Measurements from ENCODE around the gene MRC1.
"Not testable (repeated sequence)": the region's sequence is repeated elsewhere in the genome, so short reads cannot be mapped to it uniquely, and the experiment has no call there.

The MRC1 gene

DNA sequence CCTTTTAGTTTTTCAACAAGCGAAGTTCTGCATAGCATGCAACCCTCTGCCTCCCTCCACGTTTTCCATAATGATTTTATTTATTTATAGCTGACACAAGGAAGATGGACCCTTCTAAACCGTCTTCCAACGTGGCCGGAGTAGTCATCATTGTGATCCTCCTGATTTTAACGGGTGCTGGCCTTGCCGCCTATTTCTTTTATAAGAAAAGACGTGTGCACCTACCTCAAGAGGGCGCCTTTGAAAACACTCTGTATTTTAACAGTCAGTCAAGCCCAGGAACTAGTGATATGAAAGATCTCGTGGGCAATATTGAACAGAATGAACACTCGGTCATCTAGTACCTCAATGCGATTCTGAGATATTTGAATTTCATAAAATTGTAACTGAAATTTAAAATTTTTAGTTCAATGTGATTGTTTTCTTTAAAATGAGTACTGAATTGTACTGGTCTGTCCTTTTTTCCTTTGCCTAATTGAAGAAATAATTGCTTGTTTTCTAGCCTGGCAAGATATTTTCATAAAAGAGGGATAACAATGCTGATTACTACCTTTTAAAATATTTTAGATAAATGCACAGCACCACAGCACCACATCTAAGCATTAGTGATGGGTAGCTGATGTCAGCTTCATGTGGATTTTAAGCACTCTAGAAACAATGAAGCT lies 101.1 kb downstream of the MRC1 start:
- no peak for DNase-seq

DNA sequence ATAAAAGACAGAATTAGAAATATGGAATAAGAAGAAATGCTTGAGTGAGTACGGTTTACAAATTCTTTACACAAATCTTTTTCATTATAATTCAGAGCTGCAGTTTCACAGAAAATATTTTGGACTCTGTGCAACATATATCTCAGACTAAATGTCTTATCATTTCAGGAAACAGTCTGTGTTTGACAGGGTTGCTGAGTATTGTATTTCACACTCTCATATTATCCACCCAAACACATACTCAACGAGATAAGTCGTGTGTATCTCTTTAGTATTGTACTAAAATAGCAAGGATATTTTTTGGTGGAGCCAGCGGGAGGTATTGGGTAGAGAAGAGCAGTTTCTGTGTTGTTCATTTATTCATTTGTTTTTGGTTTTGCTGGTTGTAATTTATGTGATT lies 103.6 kb downstream of the MRC1 start:
- no peak for DNase-seq

DNA sequence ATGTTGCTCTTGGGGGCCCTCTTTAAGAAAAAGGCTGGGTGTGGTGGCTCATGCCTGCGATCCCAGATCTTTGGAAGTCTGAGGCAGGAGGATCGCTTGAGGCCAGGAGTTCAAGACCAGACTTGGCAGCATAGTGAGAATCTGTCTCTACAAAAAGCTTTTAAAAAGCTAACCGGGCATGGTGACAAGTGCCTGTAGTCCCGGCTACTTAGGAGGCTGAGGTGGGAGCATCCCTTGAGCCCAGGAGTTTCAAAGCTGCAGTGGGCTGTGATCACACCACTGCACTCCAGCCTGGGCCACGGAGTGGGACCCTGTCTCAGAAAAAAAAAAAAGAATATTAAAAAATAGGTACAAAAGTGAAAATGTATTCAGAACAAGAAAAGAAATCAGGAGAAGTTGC lies 104.5 kb downstream of the MRC1 start:
- no peak for DNase-seq

DNA sequence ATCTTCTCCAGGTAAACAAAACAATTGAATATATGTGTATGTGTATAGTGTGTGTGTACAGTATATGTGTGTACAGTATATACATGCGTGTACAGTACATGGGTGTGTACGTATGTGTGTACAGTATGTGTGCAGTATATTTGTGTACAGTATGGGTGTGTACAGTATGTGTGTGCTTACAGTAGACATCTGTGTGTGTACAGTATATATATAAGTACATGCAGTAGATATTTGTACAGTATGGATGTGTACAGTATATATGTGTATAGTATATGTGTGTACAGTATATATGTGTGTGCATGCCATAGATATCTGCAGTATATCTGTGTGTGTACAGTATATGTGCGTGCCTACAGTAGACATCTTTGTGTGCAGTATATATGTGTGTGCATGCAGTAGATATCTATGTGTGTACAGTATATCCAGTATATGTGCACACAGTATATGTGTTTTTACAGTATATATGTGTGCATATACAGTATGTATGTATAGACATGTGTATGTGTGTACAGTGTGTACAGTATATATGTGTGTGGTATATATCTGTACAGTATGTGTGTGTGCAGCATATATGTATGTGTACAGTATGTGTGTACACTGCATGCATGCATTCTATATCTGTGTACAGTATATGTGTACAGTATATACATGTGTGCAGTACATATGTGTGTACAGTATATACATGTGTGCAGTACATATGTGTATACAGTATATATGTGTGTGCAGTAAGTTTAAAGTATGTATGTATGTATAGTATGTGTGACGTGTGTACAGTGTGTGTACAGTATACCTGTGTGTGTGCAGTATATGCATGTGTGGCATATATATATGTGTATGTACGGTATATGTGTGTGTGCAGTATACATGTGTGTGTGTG lies 105.3 kb downstream of the MRC1 start:
- DNase-seq, result no peak

DNA sequence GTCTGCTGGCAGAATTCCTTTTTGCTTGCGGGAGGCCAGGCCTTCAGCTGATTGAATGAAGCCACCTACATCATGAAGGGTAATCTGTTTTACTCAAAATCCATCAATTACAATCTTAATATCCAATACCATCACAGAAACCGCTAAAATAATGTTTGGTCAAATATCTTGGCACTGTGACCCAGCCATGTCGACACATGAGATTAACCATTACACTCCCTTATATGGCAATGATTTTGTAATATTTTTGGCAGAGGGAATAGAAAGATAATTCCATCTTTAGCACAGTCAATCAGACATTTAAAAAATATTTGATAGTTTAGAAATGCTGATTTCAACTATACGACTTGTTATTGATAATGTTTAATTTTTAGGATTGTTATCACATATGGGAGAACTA lies 106.0 kb downstream of the MRC1 start:
- no peak for DNase-seq

DNA sequence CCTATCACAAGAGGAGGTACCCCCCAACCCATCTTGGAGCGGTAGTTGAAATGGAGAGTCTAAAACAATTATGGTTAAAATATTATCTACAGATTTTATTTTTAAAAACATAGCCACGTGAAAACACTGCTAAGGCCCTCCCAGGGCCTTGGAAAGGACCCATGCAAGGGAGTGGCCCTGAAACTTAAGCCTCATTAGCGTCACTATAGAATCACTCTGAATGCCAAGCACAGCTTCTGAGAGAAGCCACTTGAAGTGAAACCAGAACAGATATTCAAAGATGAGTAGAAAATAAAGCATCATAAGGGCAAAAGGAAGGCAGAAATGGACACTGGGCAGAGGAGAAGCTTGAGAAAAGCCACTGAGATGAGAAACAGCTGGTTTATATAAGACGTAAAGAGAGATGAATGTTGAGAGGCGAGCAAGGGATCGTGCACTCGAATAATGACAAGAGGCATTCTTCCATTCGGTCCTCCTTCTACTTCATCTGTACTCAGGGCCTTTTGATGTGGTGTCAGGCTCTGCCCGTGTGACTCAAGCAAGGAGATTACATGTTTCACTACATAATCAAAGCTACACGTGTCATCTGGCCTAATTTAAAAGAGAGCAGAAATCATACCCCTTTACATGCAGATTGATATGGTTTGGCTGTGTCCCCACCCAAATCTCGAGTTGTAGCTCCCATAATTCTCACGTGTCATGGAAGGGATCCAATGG lies 109.2 kb downstream of the MRC1 start:
- no peak for DNase-seq

- DNase-seq, result no peak
These were observed 112.2 kb downstream of the MRC1 start for GRCh38 chr10:17921378-17921777.

GRCh38 chr10:17923728-17924127 lies 114.6 kb downstream of the MRC1 start:
- DNase-seq, result no peak

DNA sequence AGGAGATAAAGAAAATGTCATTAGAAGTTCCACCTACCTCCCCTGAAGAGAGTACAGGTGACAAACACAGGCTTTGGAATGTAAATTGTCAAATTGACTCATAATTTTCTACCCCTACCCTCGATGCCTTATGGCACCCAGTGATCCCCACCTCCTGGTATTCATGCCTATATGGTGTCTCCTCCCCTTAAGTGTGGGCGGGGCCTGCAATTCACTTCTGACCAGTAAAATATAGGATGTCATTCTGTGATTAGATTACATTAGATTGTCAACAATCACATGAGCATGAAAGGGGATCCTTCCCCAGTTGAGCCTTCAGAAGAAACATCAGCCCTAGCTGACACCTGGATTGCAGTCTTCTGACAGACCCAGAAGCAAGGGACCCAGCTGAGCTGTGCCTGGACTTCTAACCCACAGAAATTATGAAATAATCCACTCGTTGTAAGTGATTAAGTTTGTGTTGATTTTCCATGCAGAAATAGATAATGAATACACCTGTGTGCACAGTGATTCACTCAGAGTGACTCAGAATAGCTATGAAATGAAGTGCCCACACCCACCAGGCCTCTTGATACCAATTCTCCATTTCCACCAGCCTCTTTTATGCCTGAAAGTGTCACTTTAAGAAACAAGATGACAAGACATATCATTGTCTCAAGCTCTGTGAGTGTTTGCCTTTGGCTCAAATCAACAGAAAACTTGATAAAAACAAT lies 134.0 kb downstream of the MRC1 start:
- no peak for DNase-seq

DNA sequence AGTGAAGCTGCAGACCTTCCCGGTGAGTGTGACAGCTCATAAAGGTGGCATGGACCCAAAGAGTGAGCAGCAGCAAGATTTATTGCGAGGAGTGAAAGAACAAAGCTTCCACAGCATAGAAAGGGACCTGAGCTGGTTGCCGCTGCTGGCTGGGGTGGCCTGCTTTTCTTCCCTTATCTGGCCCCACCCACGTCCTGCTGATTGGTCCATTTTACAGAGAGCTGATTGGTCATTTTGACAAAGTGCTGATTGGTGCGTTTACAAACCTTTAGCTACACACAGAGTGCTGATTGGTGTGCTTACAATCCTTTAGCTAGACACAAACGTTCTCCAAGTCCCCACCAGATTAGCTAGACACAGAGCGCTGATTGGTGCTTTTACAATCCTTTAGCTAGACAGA lies 141.1 kb downstream of the MRC1 start:
- not testable (repeated sequence) for DNase-seq

DNA sequence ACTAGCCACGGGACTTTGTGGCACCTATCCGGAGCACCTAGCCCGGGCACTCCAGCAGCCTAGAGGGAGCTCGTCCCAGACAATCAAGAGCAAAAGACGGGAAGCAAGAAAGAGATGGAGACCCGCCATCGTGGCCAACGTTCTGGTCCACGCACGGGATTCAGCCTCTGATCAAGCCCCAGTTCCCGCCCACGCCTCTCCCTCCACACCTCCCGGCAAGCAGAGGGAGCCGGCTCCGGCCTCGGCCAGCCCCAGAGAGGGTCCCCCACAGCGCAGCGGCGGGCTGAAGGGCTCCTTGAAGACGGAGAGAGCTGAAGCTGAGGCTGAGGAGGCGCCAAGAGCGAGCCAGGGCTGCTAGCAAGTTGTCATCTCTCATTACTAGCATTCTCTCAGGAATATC lies 141.6 kb downstream of the MRC1 start:
- no peak for DNase-seq

DNA sequence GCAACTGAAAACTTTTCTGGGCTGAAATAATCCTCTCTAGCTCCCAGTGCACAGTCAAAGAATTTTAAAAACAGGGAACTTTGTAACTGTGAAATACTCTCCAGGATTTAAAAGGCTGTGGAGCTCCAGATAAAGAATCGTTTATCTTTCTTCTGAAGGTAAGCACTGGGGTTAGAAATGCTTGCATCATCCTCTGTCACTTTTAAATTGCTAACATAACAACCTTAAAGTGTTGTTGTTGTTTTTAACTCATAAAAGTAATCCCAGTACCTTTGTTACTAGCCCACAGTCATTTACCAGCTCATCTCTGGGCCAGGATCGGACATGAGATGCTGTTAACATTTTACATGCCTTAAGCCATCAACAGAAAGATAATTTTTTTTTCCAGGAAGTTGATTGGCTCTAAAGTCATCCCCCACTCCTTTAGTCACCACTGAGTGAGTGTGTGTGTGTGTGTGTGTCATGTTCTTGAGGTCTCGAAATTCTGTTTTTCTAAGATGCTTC lies 142.8 kb downstream of the MRC1 start, which contains the start of gene SLC39A12:
Gene SLC39A12, plus strand, starts transcription at position 51 of the 504 bp plus-strand sequence. CDS start 1,359 bp downstream, outside the sequence.
- no peak for DNase-seq

GRCh38 chr10:17954372-17954771 lies 145.2 kb downstream of the MRC1 start:
- not testable (repeated sequence) for DNase-seq

DNA sequence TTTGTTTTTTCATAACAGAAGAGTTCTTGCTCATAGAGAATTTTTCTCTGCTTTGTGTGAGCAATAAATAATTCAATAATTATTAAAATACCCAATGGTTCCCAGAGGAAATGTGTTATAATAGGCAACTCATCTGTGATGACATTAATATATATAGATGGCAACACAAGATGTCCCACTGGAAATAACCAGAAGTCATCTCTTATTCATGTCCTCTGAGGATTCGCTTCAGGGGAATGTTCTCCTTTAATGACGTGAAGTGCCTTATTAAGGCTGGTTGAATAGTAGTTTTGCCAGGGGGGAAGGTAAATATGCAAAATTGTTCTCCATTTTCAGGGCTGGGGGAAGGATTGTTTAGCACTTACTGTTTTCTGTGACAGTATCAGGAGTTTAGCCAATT lies 145.7 kb downstream of the MRC1 start:
- DNase-seq, result no peak

DNA sequence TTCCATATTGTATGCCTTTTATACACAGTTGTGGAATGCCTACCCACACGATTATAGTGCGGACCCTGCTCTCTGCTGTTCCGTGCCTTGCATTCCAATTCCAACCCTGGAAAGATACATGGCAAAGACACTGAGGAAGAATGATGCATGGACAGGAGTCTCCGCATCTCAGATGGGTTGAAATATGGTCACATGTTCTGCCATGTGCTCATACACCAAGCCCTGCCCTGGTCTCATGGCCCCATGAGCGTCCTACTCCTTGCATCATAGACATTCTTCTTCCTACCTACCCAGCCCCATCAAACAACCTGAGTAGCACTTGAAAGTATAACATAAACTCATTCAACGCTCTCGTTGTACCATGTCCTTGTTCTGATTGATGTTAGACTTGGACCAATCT lies 148.9 kb downstream of the MRC1 start:
- DNase-seq, result no peak

GRCh38 chr10:17959870-17960269 lies 150.7 kb downstream of the MRC1 start:
- no peak for DNase-seq

Data from cortex of kidney (tissue), 1 donor.